HG03457 (cell line): ENCODE measurements around the gene NPTXR.
"Not testable (repeated sequence)": the region's sequence is repeated elsewhere in the genome, so short reads cannot be mapped to it uniquely, and the experiment has no call there.

ENCODE experiments used
- ATAC-seq: cut with Tn5 transposase; IDR thresholded peaks from one replicate; pipeline ENCODE4 v1.9.1; 2021; ENCODE audit warnings: moderate number of reproducible peaks; ENCODE audit not compliant: unreplicated experiment

NPTXR gene

GRCh38 chr22:38868886-38869381, 25.1 kb upstream of the NPTXR start:
- ATAC-seq = no peak

GRCh38 chr22:38868286-38868721, 24.5 kb upstream of the NPTXR start:
- ATAC-seq = no peak

GRCh38 chr22:38867471-38868285, 23.9 kb upstream of the NPTXR start:
- ATAC-seq = no peak

GRCh38 chr22:38867124-38867455, 23.3 kb upstream of the NPTXR start:
- ATAC-seq = no peak

GRCh38 chr22:38866399-38867123, 22.7 kb upstream of the NPTXR start:
- no peak for ATAC-seq

GRCh38 chr22:38866024-38866398, 22.2 kb upstream of the NPTXR start:
- no peak for ATAC-seq

GRCh38 chr22:38865201-38866023, 21.6 kb upstream of the NPTXR start:
- ATAC-seq = no peak

- no peak for ATAC-seq
Observed at GRCh38 chr22:38864361-38865191, 20.7 kb upstream of the NPTXR start.

GRCh38 chr22:38863531-38864131, 19.8 kb upstream of the NPTXR start:
- no peak for ATAC-seq

- no peak for ATAC-seq
Observed at GRCh38 chr22:38862375-38863329, 18.8 kb upstream of the NPTXR start.

- no peak for ATAC-seq
Observed at GRCh38 chr22:38861927-38862326, 18.1 kb upstream of the NPTXR start.

GRCh38 chr22:38861170-38861876, 17.5 kb upstream of the NPTXR start:
- no peak for ATAC-seq

- ATAC-seq = no peak
Observed at GRCh38 chr22:38860283-38861169, 16.7 kb upstream of the NPTXR start.

GRCh38 chr22:38859581-38860282, 15.9 kb upstream of the NPTXR start:
- ATAC-seq = no peak

- ATAC-seq = no peak
Observed at GRCh38 chr22:38858492-38858891, 14.7 kb upstream of the NPTXR start.

GRCh38 chr22:38854476-38854875, 10.6 kb upstream of the NPTXR start:
- not testable (repeated sequence) for ATAC-seq

- not testable (repeated sequence) for ATAC-seq
Observed at GRCh38 chr22:38853883-38854282, 10.1 kb upstream of the NPTXR start.
